ENCODE data around the gene RCBTB2.

The RCBTB2 gene

DNA sequence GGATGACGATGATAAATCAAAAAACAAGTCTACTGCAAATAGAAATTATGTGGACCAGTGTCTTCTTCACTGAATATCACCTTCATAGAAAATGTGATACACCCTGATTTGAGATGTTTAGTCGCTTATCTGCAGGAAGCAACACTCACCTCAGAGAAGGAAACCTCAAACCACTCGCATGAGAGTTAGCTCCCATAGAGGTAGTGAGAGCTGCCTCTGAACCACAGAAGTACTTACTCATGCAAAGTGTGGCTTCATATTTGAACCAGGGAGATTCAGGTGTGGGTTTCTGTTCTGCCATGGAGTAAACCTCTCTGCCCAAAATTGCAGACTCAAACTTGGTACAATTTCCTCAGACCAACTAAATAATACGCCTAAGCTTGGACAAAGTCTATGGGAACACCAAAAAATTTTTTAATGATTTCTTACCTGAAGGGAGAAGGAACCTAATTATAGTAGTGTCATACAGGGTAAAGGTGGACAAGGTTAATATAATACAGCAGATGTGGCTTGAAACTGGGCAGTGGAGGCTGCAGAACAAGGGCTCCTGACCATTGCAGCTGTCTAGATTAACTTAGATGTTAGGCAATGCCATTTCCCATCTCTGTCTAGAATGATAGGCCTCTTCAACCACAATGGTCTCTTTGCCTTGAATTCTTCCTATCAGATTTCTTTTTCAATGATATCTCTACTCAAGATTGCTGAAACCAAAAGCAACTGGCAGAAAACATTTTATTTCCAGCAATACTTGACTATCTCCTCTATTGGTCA is 29.6 kb upstream of the RCBTB2 start:
- DNase-seq: no peak

DNA sequence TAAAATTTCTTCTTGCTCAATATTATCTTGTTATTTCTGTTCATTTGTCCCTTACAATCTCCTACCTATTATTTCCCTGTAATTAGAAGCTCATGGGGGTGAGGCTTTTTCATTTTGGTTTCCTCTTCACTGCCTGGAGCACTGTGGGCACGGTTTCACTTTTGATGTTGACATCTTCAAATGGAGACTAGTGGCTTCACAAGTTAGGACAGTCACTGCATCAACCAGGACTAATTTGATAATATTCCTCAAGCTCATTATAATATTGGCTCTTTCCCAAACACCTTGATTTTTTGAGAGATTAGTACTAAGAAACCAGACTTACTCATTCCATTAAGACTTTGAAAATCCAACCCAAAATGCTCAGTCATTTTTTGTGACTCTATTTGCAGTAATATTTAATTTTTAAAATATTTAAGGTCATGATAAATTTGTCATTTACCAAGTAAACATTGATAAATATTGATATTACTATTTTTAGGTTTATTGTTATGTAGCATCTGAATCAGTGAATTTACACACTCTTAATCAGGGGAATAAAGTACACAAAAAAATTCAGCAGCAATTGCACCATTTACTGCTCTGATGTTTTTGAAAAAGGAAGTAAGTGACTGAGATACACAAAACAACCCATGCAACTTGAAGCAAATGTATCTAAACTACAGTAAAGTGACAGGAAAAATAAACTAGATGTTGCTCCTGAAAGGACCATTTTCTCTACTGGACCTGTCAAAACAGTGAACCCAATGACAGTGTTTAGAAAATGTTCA is 28.8 kb upstream of the RCBTB2 start:
- no peak for DNase-seq

DNA sequence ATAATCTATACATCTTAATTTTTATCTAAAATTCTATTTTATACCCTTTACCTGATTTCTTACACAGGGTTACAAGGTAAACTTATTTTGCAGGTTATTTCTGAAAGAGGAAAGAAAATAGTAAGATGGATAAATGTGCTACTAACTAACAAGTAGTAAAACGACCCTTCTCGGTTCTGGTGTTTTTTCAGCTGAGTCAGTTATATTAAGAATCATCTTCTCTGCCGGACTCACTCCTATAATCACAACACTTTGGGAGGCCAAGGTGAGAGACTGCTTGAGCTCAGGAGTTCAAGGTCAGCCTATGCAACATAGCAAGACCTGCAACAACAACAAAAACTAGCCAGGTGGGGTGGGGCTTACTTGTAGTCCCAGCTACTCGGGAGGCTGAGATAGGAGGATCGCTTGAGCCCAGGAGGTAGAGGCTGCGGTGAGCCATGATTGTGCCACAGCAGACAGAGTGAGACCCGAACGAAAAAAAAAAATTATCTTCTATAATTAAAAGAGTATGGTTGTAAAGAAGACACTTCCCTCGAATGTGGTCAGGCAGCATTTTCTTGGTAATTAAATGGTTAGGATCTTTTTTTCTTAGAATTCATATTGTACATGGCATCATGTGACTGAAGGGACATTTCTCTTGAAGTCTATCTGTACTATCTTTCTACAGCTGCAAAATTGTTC is 27.9 kb upstream of the RCBTB2 start:
- no peak for DNase-seq

DNA sequence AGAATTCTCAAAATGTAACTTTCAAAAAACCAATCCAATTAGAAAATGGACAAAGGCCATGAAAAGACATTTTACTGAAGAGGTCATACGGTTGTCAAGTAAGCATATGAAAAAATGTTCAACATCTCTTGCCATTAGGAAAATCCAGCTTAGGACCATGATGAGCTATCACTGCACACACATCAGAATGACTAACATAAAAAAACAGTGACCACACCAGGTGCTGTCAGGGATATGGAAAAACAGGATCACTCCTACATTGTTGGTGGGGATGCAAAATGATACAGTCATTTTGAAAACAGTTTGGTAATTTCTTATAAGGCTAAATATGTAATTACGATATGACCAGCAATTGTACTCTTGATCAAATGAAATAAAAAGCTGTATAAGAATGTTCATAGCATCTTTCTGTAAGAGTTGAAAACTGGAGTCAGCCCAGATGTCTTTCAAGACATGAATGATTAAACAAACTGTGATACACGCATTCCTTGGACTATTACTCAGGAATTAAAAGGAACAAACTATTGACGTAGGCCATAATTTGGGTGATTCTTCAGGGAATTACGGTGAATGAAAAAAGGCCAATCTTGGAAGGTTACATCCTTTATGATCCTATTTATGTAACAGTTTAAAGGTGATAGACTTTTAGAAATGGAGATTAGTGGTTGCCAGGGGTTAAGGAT is 26.9 kb upstream of the RCBTB2 start:
- DNase-seq: no peak

DNA sequence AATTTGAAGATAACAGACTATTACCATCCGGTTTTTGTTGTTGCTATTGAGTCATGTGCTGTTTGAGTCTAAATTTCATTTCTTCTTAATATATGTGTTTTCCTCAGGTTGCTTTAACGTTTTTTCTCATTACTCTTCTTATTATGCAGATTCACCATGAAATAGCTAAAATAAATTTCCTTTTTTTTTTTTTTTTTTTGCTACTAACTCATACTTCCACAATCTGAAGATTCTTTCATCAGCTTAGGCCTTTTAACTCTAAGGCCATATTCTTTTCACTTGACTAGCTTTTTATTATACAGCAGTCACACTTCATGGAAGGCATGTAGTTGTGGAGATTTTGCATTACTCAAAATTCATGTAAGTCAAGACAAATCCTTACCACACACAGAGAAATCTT is 23.9 kb upstream of the RCBTB2 start:
- DNase-seq: no peak

DNA sequence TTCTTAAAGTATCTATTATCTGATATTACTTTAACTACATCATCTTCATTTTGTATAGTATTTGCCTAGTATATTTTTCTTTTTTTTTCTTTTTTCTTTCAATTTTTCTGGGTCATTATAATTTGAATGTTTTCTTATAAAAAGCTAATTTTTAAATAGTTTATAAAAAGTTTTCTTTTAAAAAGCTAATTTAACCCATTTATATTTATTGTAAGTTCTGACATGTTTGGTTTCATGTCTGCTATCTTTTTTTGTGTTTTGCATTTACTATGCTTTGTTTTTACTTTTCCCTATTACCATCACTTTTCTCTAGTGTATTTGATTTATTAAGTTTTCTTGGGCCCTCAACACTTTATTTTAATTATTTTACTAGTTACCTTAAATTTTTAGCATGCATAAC is 22.6 kb upstream of the RCBTB2 start:
- no peak for DNase-seq

DNA sequence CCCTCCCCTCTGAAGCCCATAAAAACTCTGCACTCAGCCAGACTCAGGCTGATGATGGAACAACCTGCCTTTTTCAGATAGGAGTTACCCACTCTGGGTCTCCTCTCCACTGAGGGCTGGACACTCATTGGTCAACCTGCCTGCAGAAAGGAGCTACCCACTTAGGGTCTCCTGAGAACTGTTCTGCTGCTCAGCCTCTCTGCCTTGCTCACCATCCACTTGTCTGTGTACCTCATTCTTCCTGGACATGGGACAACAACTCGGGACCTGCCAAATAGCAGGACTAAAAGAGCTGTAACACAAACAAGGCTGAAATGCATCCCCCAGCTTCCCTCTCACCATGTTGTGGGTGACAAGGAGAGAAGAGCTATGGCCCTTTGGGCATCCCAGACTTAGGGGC is 18.4 kb upstream of the RCBTB2 start:
- DNase-seq: no peak

DNA sequence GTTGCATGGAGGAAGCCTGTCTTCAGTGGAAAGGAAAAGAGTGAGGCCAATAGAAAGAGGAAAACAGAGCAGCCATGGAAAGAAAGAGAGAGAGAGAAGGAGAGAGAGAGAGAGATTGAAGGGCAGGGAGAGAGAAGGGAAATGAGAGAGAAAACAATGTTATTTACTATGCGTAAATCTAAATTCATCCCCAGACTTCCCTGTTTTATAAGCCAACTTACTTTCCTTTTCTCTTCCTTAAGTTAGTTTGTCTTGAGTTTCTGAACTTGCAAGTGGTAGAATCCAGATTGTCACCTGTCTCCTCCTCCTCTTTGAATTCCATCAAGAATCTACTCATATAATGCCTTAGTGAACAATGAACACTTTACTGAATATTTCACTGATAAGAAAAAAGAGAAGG is 16.8 kb upstream of the RCBTB2 start:
- no peak for DNase-seq

DNA sequence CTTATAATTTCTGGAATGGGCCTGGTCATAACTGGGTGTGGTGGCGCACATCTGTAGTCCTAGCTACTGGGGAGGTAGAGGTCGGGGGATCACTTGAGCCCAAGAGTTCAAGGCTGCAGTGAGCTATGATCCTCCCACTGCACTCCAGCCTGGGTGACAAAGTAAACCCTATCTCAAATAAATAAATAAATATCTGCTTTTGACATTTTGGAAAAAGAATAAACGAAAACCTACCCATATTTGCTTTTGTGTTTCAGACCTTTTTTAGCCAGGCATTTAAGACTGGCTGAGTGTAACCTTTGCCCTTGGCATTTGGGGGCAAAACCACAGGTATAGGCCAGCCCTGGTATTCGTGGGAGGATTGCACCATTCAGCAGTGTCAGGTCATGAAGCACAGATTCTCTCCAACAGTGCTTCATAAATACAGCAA is 14.8 kb upstream of the RCBTB2 start:
- no peak for DNase-seq

DNA sequence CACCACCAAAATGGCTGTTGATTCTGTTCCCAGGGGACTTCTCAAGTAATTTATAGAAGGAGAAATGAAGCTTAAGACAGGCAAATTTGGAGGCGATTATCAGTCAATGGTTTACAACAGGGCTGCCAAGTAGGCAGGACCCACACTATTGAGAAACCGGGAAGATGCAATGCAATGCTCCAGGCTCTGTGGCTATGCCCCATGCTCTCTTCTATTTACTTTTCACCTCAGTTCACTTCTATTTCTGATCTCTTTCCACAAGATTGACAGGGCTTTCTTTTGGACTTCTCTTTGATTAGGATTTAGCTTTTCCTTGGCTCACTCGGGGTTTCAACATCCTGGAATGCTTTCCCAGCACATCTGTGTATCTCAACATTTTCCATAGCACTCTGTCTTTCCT is 12.7 kb upstream of the RCBTB2 start:
- no peak for DNase-seq

DNA sequence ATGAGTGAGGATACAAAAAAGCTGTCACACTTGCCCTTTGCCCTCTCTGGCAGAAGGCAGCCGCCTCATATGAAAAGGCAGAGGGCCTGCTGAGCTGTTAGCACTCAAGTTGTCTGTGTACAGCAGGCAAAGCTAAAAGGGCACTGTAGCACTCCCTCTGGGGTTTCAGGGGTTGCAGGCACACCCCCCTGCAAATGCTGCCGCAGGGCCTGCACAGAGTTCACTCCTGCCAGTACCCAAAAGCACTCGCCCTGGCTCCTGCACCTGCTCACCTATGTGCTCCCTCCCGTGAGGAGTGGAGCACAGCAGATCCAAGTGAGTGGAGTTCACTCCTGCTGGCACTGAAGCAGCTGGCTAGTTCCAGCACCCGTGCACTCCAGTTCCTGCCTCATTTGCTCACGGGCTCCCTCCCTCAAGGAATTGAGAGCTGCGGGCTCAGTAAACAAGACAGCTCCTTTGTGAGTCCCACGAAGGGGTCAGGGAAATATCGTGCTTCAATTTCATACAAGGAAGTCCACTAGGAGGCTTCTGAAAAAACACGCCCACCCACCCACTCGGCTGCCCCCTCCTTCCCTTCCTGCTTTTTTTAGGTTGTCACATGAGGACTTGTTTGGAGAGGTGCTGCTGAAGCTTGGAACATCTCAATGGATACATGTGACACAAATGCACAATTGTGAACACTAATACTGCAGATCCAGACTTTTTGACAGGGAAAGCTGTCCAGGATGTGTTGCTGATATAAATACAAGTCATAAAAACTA is 9.9 kb upstream of the RCBTB2 start:
- DNase-seq: peak; percentile 7 to 55

DNA sequence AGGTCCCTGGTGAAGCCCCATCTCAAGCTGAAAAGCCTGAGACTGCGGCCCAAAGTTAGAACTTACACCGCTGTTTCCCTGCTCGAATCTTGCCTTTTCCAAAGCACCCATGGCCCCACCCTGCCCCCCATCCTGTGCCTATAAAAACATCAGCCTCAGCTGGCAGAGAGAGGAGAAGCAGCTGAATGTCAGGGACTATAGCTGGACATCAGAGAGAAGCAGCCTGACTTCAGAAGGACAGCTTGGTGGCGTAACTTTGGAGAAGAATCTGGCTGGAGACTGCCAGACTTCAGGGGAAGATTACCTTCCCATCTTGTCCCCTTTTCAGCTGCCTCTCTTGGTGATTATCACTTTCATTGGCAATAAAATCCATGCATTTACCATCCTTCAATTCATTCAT is 9.3 kb upstream of the RCBTB2 start:
- no peak for DNase-seq

DNA sequence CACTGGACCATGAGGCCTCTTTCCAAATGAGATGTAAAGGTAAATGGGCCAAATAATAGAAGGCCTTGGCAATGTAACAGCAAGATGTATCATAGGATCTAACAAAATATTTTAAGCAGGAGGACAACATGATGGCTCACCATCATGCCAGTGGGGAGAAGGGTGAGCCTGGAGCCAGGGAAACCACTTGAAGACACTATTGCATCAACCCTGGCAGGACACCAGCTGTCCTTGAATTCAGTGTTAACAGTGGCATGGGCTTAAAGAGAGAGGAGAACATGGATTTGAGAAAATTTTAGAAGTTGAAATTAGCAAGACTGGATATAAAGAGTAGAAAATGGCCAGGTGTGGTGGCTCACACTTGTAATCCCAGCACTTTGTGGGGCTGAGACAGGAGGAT is 6.7 kb upstream of the RCBTB2 start:
- DNase-seq: no peak

DNA sequence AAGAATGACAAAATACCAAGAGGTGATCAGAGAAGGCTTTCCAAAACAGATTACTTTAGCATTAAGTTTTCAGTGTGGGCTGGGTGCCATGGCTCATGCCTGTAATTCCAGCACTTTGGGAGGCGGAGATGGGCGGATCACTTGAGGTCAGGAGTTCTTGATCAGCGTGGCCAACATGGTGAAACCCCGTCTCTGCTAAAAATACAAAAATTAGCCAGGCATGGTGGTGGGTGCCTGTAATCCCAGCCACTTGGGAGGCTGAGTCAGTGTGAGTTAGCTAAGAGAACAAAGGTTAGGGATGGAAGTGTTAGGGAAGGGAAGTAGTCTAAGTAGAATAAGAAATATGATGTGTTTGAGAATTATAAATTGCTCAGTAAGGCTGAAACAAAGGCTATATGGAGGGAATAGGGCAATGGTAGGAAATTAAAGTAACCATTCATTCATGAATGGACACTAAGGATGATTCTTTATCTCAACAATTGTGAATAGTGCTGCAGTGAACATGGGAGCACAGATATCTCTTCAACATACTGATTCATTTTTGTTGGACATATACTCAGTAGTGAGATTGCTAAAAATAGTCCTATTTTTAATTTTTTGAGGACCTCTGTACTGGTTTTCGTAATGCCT is 3.9 kb upstream of the RCBTB2 start:
- DNase-seq: no peak

DNA sequence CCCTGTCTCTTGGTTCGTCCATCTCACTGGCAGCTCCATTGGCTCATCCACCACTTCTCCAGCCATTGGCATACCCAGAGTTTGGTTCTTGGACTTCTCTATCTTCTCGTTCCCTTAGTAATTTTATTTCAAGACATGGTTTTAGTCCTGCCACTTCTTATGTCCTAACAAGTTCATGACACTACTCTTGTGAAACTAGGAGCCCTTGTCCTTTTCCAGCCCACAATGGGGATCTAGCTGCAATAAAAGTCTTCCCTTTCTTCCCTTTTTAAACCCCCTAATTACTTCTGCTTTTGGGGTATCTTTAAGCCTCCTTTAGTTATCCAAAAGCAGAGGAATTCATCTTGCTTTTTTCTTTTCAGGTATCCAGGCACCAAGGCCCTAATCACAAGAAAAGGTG is 2.9 kb upstream of the RCBTB2 start:
- no peak for DNase-seq

DNA sequence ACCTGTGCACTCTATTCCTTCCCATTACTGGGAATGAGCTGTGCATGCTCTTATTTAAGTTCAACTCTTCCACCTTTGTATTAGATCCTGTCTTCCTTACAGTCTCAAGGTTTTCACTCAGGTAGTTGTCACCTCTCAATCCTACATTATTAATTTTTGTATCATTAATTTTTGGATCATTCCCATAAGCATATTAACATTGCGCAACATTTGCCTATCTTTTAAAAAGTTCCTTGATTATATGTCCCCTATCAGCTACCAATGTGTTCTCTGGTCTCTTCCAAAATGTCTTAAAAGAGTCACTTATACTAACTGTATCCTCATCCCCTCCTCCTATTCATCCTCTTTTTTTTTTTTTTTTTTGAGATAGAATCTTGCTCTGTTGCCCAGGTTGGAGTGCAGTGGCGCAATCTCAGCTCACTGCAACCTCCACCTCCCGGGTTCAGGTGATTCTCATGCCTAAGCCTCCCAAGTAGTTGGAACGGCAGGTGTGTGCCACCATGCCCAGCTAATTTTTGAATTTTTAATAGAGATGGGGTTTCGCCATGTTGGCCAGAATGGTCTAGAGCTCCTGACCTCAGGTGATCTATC is 2.1 kb upstream of the RCBTB2 start:
- DNase-seq: no peak

DNA sequence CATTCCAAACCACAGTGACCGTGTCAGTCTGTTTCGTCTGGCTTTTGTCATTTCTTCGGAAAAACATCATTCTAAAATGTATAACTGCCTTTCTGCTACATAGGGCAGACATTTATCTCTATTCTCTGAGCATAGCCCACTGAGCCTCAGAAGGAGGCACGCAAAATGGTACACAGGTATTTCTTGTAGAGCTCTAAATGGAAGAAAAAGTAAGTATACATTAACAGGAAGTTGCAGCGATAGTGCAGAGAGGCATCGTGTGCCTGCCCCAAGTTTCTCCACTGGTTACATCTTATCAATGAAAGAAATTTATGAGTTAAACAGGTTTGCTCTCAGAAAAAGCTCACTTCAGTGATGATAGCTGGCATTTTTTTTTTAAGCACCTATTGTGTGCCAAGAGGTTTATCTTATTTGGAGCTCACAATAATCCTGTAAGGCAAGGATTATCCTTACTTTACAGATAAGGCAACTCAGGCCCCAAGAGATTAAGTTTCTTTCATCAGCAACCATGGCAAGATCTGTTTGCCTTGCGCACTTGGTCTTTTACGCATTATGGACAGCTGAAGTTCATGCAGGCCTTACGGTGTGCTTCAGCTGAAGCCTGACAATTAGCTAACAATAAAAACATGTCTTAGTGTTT is 1.2 kb upstream of the RCBTB2 start:
- peak in 1 of 2 experiments; percentile 3 for DNase-seq

DNA sequence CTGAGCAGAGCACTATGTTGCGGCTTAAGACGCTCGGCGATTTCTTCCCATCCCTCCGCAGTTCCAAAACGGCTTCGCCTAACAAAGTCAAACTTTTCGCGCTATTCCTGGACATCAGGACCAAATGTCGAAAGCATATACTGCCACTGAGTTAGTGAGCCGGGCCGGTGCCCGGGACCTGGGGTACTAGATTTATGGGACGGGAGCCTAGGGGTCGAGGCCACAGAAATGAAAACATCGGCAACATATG is 699 bp downstream of the RCBTB2 start:
- DNase-seq: no peak

DNA sequence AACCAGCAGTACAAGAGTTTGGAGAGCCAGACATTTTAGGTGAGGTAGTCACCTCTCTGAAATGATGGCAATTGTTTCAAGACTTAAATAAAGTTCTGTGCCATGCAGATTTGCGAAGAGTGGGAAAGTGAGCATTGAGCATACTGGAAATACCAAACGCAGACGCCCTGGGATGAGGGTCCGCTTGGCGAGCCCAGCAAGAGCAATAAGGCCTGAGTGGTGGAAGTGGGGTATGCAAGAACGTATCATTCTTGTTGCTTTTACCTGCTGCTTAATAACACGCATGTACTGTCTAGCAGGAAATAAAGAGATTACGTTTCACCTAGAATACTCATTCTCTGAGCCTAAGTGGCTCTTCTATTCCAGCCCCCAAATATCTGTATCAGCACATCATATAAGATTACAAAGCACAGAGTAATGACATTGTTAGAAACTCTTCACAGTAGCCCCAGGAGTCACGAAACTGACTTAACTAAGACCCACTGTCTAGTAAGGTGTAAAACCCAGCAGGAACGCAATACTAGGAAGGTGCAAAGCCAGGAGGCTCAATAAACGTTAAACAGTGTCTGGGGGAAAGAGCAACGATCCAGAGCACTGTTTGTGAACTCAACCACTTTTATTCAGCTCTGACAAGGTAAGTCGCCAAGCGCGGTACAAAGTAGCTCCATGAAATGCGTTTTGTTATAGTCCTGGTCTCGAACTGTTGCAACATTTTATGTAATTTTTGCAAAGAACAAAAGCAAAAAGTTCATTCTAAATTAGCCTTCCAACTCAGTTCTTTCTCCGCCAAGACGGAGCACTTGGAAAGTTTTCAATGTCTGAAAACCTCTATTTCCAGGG is 1.2 kb downstream of the RCBTB2 start:
- DNase-seq: no peak

DNA sequence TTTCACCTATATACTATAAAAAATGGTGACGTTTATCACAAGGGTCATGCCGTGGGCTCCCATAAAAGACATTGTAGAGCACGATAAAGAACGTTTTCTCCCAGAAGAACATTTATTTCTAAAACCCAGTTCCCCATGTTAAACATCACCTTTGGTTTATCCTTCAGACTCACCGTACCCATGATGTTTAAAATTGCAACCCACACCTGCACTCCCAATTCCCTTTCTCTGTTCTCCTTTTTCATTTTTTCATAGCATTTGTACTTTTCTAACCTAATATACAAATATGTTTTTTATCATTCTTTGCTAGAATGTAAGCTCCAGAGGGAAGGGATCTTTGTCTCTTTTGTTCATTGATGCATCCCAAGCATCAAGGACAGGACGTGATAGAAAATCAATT is 2.0 kb downstream of the RCBTB2 start:
- no peak for DNase-seq

DNA sequence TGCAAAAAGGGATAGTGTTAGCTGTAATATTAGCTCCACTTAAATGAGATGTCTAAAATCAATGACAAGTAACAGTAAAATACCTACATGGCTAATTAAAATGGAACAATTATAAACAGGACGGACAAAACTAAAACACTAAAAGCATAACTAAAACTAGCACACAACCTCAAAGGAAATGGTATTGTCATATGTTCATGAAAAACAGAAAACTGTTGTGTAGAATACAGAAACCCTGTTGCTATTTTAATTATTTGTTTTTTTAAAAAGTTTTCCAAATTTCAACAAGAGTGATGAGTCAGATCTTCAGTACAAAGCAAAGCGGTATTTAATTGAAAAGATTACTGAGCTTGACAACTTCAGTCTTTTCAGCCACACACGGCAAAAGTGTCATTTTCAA is 4.2 kb downstream of the RCBTB2 start:
- no peak for DNase-seq

Measured in NCI-H524 (cell line).